ENCODE results near the gene NINJ1.
A peak's percentile ranks its signal among the peaks of the same experiment; 100 is the strongest.

The NINJ1 gene

GRCh38 chr9:93081081-93081529 is 52.9 kb downstream of the NINJ1 start:
- no peak overlapping the region for H3K4me3 Mint-ChIP-seq
- H3K36me3 Mint-ChIP-seq, result peaks cover 27 to 44% of the 10 kb centered on the region in 2 donors
- H3K27me3 Mint-ChIP-seq, result no peaks in the 10 kb centered on the region
- ATAC-seq (replicated peaks) (no peak), DNase-seq (no peak)
- peaks cover 0 to 4% of the 10 kb centered on the region in 2 donors for H3K9me3 Mint-ChIP-seq
- peaks cover 8 to 14% of the 10 kb centered on the region in 2 donors for H3K4me1 Mint-ChIP-seq
- no peak overlapping the region for H3K27ac Mint-ChIP-seq

- H3K27ac Mint-ChIP-seq, result no peak overlapping the region
- peaks cover 8 to 14% of the 10 kb centered on the region in 2 donors for H3K4me1 Mint-ChIP-seq
- DNase-seq, result no peak
- no peak overlapping the region for H3K4me3 Mint-ChIP-seq
- ATAC-seq (replicated peaks), result no peak
- peaks cover 22 to 38% of the 10 kb centered on the region in 2 donors for H3K36me3 Mint-ChIP-seq
- no peaks in the 10 kb centered on the region for H3K27me3 Mint-ChIP-seq
- peaks cover 0 to under 1% of the 10 kb centered on the region in 2 donors for H3K9me3 Mint-ChIP-seq
These were observed 53.6 kb downstream of the NINJ1 start for GRCh38 chr9:93080406-93080805.

- H3K36me3 Mint-ChIP-seq, result peaks cover 21 to 37% of the 10 kb centered on the region in 2 donors
- DNase-seq (no peak), ATAC-seq (replicated peaks) (no peak)
- H3K9me3 Mint-ChIP-seq, result no peaks in the 10 kb centered on the region
- H3K4me1 Mint-ChIP-seq, result peaks cover 8 to 14% of the 10 kb centered on the region in 2 donors
- no peak overlapping the region for H3K27ac Mint-ChIP-seq
- H3K27me3 Mint-ChIP-seq, result no peaks in the 10 kb centered on the region
- H3K4me3 Mint-ChIP-seq, result no peak overlapping the region
These were observed 54.7 kb downstream of the NINJ1 start for GRCh38 chr9:93079371-93079770.

- peak overlapping the region; percentile 1 for H3K27ac Mint-ChIP-seq
- peaks cover 16 to 32% of the 10 kb centered on the region in 2 donors for H3K36me3 Mint-ChIP-seq
These were observed 56.2 kb downstream of the NINJ1 start for GRCh38 chr9:93077811-93078210.

GRCh38 chr9:93077367-93077766 is 56.7 kb downstream of the NINJ1 start:
- Mint-ChIP-seq H3K36me3 (peaks cover 16 to 32% of the 10 kb centered on the region in 2 donors), H3K4me3 (no peak overlapping the region), H3K9me3 (no peaks in the 10 kb centered on the region), H3K27ac (peak overlapping the region; percentile 1), H3K27me3 (no peaks in the 10 kb centered on the region), H3K4me1 (peaks cover 8 to 14% of the 10 kb centered on the region in 2 donors)
- DNase-seq, result no peak
- ATAC-seq (replicated peaks), result no peak

More at GRCh38 chr9:93077811-93078210, 56.2 kb downstream of the NINJ1 start:
- H3K27me3 Mint-ChIP-seq, result no peaks in the 10 kb centered on the region
- DNase-seq (no peak), ATAC-seq (replicated peaks) (no peak)
- no peak overlapping the region for H3K4me3 Mint-ChIP-seq
- H3K4me1 Mint-ChIP-seq, result peaks cover 6 to 14% of the 10 kb centered on the region in 2 donors
- H3K9me3 Mint-ChIP-seq, result no peaks in the 10 kb centered on the region

GRCh38 chr9:93076792-93077128 is 57.3 kb downstream of the NINJ1 start:
- H3K4me3 Mint-ChIP-seq, result no peak overlapping the region

GRCh38 chr9:93076101-93076791 is 57.8 kb downstream of the NINJ1 start:
- Mint-ChIP-seq H3K27me3 (no peaks in the 10 kb centered on the region), H3K4me3 (no peak overlapping the region), H3K4me1 (peaks cover 12 to 14% of the 10 kb centered on the region in 2 donors), H3K27ac (no peak overlapping the region), H3K9me3 (no peaks in the 10 kb centered on the region), H3K36me3 (peaks cover 16 to 29% of the 10 kb centered on the region in 2 donors)
- ATAC-seq (replicated peaks), result no peak
- DNase-seq, result no peak

More at GRCh38 chr9:93076792-93077128, 57.3 kb downstream of the NINJ1 start:
- no peaks in the 10 kb centered on the region for H3K9me3 Mint-ChIP-seq
- no peak for DNase-seq
- no peak overlapping the region for H3K27ac Mint-ChIP-seq
- no peaks in the 10 kb centered on the region for H3K27me3 Mint-ChIP-seq
- ATAC-seq (replicated peaks), result no peak
- H3K36me3 Mint-ChIP-seq, result peaks cover 16 to 31% of the 10 kb centered on the region in 2 donors
- peaks cover 8 to 14% of the 10 kb centered on the region in 2 donors for H3K4me1 Mint-ChIP-seq

- Mint-ChIP-seq H3K4me3 (no peak overlapping the region), H3K9me3 (no peaks in the 10 kb centered on the region), H3K36me3 (peaks cover 7 to 18% of the 10 kb centered on the region in 2 donors), H3K27me3 (no peaks in the 10 kb centered on the region), H3K4me1 (peaks cover 8 to 24% of the 10 kb centered on the region in 2 donors), H3K27ac (no peak overlapping the region)
- ATAC-seq (replicated peaks) (no peak), DNase-seq (no peak)
These were observed 61.7 kb downstream of the NINJ1 start for GRCh38 chr9:93072383-93072795.

Measured in stimulated activated naive B cell treated with anti-CD40 and anti-IgM and Interleukin-4, amounts not matched to agents 10 μg/mL and 1 μg/mL and 100 μg/mL, for 72 hours (primary cell).